Fibroblast of lung (primary cell): ENCODE data around the gene SRC.

Experiments
- EZH2 ChIP-seq: IDR thresholded peaks from 2 replicates; pipeline ENCODE4 v1.5.1; 2012; ENCODE audit warnings: low read length, control low read depth, mild to moderate bottlenecking; ENCODE audit errors: missing control alignments
- TF ChIP-seq, protein P1 (sequence below), 2 donors: IDR thresholded peaks in 1 of 2; conservative IDR thresholded peaks in 1 of 2; 1 replicate in 1 of 2; 2 replicates in 1 of 2; pipeline ENCODE4 v1.5.1; 2011 to 2012; ENCODE audit warnings: low read length in 2 of 2, control low read depth in 1 of 2, inconsistent platforms in 1 of 2, low read depth in 1 of 2, mild to moderate bottlenecking in 1 of 2

DNA sequence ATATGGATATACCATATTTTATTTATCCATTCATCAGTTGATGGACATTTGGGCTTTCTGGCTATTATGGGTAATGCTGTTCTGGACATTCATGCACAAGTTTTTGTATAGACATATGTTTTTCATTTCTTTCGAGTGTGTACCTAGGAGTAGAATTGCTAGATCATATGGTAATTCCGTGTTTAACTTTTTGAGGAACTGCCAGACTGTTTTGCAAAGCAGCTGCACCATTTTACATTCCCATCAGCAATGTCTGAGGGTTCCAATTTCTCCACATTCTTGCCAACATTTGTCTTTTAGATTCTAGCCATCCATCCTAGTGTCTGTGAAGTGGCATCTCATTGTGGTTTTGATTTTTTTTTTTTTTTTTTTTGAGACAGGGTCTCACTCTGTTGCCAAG is 20.8 kb downstream of the SRC start:
- TF ChIP-seq, protein P1, sequence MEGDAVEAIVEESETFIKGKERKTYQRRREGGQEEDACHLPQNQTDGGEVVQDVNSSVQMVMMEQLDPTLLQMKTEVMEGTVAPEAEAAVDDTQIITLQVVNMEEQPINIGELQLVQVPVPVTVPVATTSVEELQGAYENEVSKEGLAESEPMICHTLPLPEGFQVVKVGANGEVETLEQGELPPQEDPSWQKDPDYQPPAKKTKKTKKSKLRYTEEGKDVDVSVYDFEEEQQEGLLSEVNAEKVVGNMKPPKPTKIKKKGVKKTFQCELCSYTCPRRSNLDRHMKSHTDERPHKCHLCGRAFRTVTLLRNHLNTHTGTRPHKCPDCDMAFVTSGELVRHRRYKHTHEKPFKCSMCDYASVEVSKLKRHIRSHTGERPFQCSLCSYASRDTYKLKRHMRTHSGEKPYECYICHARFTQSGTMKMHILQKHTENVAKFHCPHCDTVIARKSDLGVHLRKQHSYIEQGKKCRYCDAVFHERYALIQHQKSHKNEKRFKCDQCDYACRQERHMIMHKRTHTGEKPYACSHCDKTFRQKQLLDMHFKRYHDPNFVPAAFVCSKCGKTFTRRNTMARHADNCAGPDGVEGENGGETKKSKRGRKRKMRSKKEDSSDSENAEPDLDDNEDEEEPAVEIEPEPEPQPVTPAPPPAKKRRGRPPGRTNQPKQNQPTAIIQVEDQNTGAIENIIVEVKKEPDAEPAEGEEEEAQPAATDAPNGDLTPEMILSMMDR (conservative IDR thresholded peaks at IDR 0.05 in 1 of 2, IDR thresholded peaks at IDR 0.05 in 1 of 2; ENCODE audit: low read depth in 1 of 2, low read length in 2 of 2) = no peak
- no peak for TF ChIP-seq EZH2
